HCT116 (cell line): Measurements from ENCODE around the gene NOL3. TPM values are rescaled to one million over a fixed set of nuclear protein-coding genes. Genes with fewer than 3 reads are reported as not detected.

Source experiments
- ATAC-seq: fragments of 200-7000 bp; cut with Tn5 transposase; 2 replicates; pipeline ENCODE4 v1.9.1; 2020; ENCODE audit warnings: mild to moderate bottlenecking, moderate library complexity
- BruUV-seq: library from RNA; stranded (reverse); fragments of 400-500 nt; replicated peaks from 2 replicates; lab custom pipeline; 2021; lab: Mats Ljungman, UMichigan
- CTCF ChIA-PET: fragments of 300-600 bp; sonication (Branson Sonifier 250); formaldehyde crosslinking; loops from one replicate; lab custom pipeline; 2021; ENCODE audit warnings: antibody characterized with exemption; lab: Charles Lee
- POLR2A ChIA-PET: fragments of 300-600, 350-600 bp; sonication (Branson Sonifier 250); formaldehyde crosslinking; loops from one replicate; lab custom pipeline; 2021; ENCODE audit warnings: antibody characterized with exemption; lab: Charles Lee
- RAD21 ChIA-PET, 2 experiments: fragments of 300-600 bp; sonication (Branson Sonifier 250); formaldehyde crosslinking; loops; one replicate each; lab custom pipeline; 2023; ENCODE audit warnings: low total read pairs in 2 of 2; ENCODE audit not compliant: uncharacterized antibody in 2 of 2, unreplicated experiment in 2 of 2, low non-redundant PET in 1 of 2; lab: Charles Lee
- DNase-seq: peaks from one replicate; pipeline ENCODE4 v3.0.0-alpha.2; 2010; ENCODE audit warnings: low read depth, low spot score
- H2AFZ ChIP-seq: fragments of 200-600 bp; shearing (Covaris generic), sonication (generic); 2 replicates; pipeline ENCODE4 v1.6.1; 2017; ENCODE audit warnings: low read depth, mixed run types, mixed read lengths, antibody characterized with exemption, low read length; ENCODE audit not compliant: poor library complexity, severe bottlenecking
- H3K27ac ChIP-seq: 2 replicates; pipeline ENCODE4 v1.5.1; 2012; ENCODE audit warnings: low read depth, low read length
- H3K27me3 ChIP-seq: fragments of 200-600 bp; sonication (generic); 2 replicates; pipeline ENCODE4 v1.6.1; 2016; ENCODE audit warnings: mixed run types, low read length, mixed read lengths; ENCODE audit not compliant: insufficient read depth
- H3K36me3 ChIP-seq, 2 experiments: fragments of 200-500 bp in 1 of 2; fragments of 200-600 bp in 1 of 2; sonication (Bioruptor generic) in 1 of 2; sonication (generic) in 1 of 2; 2 replicates each; pipeline versions ENCODE4 v1.5.1 to v1.6.1; 2014 to 2016; ENCODE audit warnings: low read length in 2 of 2, inconsistent platforms in 1 of 2, mixed read lengths in 1 of 2, mixed run types in 1 of 2; ENCODE audit not compliant: insufficient read depth in 2 of 2, control insufficient read depth in 1 of 2
- H3K4me1 ChIP-seq, 2 experiments: fragments of 200-600 bp in 1 of 2; sonication (generic) in 1 of 2; 2 replicates each; pipeline versions ENCODE4 v1.5.1 to v1.6.1; 2012 to 2017; ENCODE audit warnings: low read length in 2 of 2, inconsistent platforms in 1 of 2, mild to moderate bottlenecking in 1 of 2, mixed read lengths in 1 of 2, mixed run types in 1 of 2, moderate library complexity in 1 of 2; ENCODE audit not compliant: insufficient read depth in 2 of 2, control insufficient read depth in 1 of 2
- H3K4me2 ChIP-seq: fragments of 200-600 bp; sonication (generic); 2 replicates; pipeline ENCODE4 v1.6.1; 2017; ENCODE audit warnings: mixed run types, low read length, mixed read lengths
- H3K4me3 ChIP-seq, 2 experiments: fragments of 200-600 bp in 1 of 2; sonication (generic) in 1 of 2; replicated peaks in 1 of 2; 2 replicates each; pipeline ENCODE4 v1.5.1; 2011 to 2016; ENCODE audit warnings: low read length in 2 of 2, control low read depth in 1 of 2, low read depth in 1 of 2, mild to moderate bottlenecking in 1 of 2, mixed read lengths in 1 of 2, mixed run types in 1 of 2
- H3K79me2 ChIP-seq: fragments of 200-600 bp; sonication (generic); 2 replicates; pipeline ENCODE4 v1.6.1; 2017; ENCODE audit warnings: mild to moderate bottlenecking, mixed run types, low read length, moderate library complexity, mixed read lengths; ENCODE audit not compliant: insufficient read depth
- H3K9ac ChIP-seq: fragments of 200-600 bp; sonication (generic); 2 replicates; pipeline ENCODE4 v1.6.1; 2016; ENCODE audit warnings: low read length, mixed read lengths
- H3K9me2 ChIP-seq: fragments of 200-600 bp; sonication (generic), shearing (Covaris generic); 2 replicates; pipeline ENCODE4 v1.6.1; 2017; ENCODE audit warnings: mixed run types, mild to moderate bottlenecking, moderate library complexity; ENCODE audit not compliant: insufficient read depth
- H3K9me3 ChIP-seq, 2 experiments: fragments of 200-500 bp in 1 of 2; fragments of 200-600 bp in 1 of 2; sonication (Bioruptor generic) in 1 of 2; sonication (generic) in 1 of 2; 2 replicates each; pipeline ENCODE4 v1.6.1; 2014 to 2017; ENCODE audit warnings: low read length in 2 of 2, mixed read lengths in 2 of 2, inconsistent platforms in 1 of 2, low read depth in 1 of 2, mild to moderate bottlenecking in 1 of 2, mixed run types in 1 of 2, moderate library complexity in 1 of 2; ENCODE audit not compliant: control insufficient read depth in 1 of 2, insufficient read depth in 1 of 2
- H4K20me1 ChIP-seq: fragments of 200-600 bp; sonication (generic), shearing (Covaris generic); 2 replicates; pipeline ENCODE4 v1.6.1; 2017; ENCODE audit warnings: mixed run types, mild to moderate bottlenecking, moderate library complexity; ENCODE audit not compliant: insufficient read depth
- CBX3 ChIP-seq: IDR thresholded peaks from 2 replicates; pipeline ENCODE4 v1.6.1; 2012; ENCODE audit warnings: low read depth
- CEBPB ChIP-seq: IDR thresholded peaks from 2 replicates; pipeline ENCODE4 v1.6.1; 2012; ENCODE audit warnings: low read depth
- EZH2 ChIP-seq: fragments of 200-600 bp; sonication (generic); IDR thresholded peaks from 2 replicates; pipeline ENCODE4 v1.6.1; 2017; ENCODE audit warnings: antibody characterized with exemption, mixed run types
- EZH2phosphoT487 ChIP-seq: fragments of 200-600 bp; IDR thresholded peaks from 2 replicates; pipeline ENCODE4 v1.6.1; 2018; ENCODE audit warnings: antibody characterized with exemption, borderline replicate concordance
- SIN3A ChIP-seq: IDR thresholded peaks from 2 replicates; pipeline ENCODE4 v1.6.1; 2012; ENCODE audit warnings: low read depth
- intact Hi-C: fragments of 100-400 bp; cut with micrococcal nuclease; formaldehyde crosslinking; loops from 2 replicates; pipeline ENCODE4 v1.10.0; 2022
- total RNA-seq: library from RNA; stranded (reverse); gene quantifications from one replicate; pipeline ENCODE4 v1.2.1, GENCODE V29; 2021; ENCODE audit not compliant: unreplicated experiment
- TF ChIP-seq, protein P1 (sequence below): IDR thresholded peaks from 2 replicates; pipeline ENCODE4 v1.6.1; 2012; ENCODE audit warnings: low read depth

Gene NOL3
- total RNA-seq, 1 experiment from 2014 or later, result 54.0 TPM

DNA sequence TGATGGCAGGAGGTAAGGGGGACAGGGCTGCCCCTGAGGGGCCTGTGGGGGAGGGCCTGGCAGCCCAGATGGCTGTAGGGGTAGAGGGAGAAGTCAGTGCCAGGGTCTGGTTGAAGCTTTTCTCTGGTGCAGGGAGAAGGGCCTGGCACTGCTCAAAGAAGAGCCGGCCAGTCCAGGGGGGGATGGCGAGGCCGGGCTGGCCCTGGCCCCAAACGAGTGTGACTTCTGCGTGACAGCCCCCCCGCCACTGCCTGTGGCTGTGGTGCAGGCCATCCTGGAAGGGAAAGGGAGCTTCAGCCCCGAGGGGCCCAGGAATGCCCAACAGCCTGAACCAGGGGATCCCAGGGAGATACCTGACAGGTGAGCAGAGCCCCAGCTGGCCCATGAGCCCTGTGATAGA lies 2.8 kb upstream of the NOL3 start:
- H3K9me3 ChIP-seq, result no peaks in the 10 kb centered on the region
- H3K79me2 ChIP-seq, result peaks cover 8% of the 10 kb centered on the region; the same call in 1 of the 2 replicates
- no peaks in the 10 kb centered on the region for H3K9me2 ChIP-seq
- H3K9ac ChIP-seq, result no peak overlapping the region
- no peaks in the 10 kb centered on the region for H3K36me3 ChIP-seq
- BruUV-seq, result no TSS peak
- ATAC-seq (no peak), DNase-seq (no peak)
- no peak overlapping the region for H2AFZ ChIP-seq
- CTCF ChIA-PET, result interaction anchor here (1.5 to 5.6 kb wide), 2 partner anchors 9 to 150 kb away, joined by 4 to 52 read pairs; partner anchors contain the start of genes FBXL8 and TRADD
- H3K27ac ChIP-seq, result no peak overlapping the region
- TF ChIP-seq CEBPB (no peak), SIN3A (no peak), CBX3 (no peak), EZH2 (no peak), EZH2phosphoT487 (no peak)
- TF ChIP-seq, protein P1, sequence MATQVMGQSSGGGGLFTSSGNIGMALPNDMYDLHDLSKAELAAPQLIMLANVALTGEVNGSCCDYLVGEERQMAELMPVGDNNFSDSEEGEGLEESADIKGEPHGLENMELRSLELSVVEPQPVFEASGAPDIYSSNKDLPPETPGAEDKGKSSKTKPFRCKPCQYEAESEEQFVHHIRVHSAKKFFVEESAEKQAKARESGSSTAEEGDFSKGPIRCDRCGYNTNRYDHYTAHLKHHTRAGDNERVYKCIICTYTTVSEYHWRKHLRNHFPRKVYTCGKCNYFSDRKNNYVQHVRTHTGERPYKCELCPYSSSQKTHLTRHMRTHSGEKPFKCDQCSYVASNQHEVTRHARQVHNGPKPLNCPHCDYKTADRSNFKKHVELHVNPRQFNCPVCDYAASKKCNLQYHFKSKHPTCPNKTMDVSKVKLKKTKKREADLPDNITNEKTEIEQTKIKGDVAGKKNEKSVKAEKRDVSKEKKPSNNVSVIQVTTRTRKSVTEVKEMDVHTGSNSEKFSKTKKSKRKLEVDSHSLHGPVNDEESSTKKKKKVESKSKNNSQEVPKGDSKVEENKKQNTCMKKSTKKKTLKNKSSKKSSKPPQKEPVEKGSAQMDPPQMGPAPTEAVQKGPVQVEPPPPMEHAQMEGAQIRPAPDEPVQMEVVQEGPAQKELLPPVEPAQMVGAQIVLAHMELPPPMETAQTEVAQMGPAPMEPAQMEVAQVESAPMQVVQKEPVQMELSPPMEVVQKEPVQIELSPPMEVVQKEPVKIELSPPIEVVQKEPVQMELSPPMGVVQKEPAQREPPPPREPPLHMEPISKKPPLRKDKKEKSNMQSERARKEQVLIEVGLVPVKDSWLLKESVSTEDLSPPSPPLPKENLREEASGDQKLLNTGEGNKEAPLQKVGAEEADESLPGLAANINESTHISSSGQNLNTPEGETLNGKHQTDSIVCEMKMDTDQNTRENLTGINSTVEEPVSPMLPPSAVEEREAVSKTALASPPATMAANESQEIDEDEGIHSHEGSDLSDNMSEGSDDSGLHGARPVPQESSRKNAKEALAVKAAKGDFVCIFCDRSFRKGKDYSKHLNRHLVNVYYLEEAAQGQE, result no peak
- no peaks in the 10 kb centered on the region for H4K20me1 ChIP-seq
- H3K27me3 ChIP-seq, result no peaks in the 10 kb centered on the region
- POLR2A ChIA-PET, result no interaction called here
- RAD21 ChIA-PET, result no interaction called here
- no peak overlapping the region for H3K4me3 ChIP-seq
- H3K4me2 ChIP-seq, result no peak overlapping the region
- H3K4me1 ChIP-seq, result peaks cover 32 to 46% of the 10 kb centered on the region in 2 experiments
- intact Hi-C loops, result no loop called here
